GM21367 (cell line): ENCODE measurements around the gene PPP2R2B.

ENCODE experiments used
- ATAC-seq: cut with Tn5 transposase; IDR thresholded peaks from one replicate; pipeline ENCODE4 v1.9.1; 2021; ENCODE audit not compliant: unreplicated experiment

Gene PPP2R2B

DNA sequence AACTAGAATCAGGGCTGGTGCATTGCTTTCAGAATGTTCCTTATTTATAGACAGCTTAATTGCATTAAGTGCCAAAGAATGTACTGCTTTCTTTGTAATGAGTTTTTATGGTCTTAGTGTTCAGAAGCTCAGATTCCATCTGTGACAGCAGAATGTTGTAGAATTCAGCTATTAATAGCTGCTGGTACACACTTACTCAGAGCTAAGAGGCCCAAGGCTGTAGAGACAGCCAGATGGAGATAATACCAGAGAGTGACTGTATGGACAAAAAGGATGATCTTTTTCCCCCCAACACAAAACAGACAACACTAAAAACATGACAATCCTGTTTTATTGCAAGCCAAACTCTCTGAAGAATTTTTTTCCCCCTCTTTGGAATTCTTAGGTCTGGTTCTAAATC is 50.2 kb downstream of the PPP2R2B start:
- ATAC-seq, result no peak

DNA sequence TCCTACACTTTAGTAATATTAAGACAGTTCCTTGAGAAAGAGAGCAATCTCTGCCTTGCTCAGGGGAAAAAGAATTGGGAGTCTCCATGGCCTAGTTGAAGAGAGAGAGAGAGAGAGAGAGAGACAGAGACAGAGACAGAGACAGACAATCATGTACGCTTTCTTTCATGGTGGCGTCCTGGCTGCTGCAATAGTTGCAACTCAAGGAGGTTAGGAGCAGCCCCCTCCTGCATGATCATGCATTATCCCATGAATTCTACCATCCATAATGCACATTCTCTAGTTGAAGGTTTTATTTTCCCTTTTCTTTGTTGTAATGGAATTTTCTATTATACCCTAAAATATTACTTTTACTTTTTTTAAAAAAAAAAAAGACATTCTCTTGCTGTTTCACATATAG is 50.7 kb downstream of the PPP2R2B start:
- no peak for ATAC-seq

DNA sequence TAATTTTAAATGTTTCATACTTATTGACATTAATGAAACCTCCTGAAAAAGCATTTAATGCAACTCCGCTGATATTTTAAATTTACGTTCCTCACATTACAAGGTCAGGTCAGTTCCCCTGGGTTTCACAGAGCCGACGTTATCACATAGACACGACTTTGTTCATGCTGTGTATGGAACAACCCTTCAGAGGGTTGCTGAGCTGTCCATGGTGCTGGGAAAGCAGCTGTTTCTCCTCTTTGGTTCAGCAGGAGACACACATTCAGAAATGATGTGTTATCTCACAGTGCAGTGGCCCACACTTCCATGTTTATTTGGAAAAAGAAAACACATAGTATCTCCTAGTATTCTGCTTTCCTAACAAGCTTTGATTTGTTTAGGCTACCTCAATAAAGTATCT is 53.5 kb downstream of the PPP2R2B start:
- no peak for ATAC-seq

DNA sequence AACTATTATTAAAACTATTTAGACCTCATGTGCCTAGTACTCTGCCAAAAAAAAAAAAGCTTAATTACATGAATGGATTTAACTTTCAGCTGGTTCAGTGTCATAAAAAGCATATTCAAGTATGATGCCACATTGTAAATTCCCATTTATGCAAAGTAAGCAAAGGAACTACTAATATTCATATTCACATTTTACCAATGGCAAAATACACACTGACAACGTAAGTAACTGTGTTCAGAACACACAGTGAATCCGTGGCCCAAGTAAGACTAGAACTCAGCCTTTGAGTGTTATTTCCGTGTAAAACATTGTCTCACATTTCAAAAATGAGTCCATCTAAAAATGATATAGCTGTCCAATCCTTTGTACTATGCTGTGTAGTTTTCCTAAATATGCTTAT is 56.8 kb downstream of the PPP2R2B start:
- no peak for ATAC-seq

DNA sequence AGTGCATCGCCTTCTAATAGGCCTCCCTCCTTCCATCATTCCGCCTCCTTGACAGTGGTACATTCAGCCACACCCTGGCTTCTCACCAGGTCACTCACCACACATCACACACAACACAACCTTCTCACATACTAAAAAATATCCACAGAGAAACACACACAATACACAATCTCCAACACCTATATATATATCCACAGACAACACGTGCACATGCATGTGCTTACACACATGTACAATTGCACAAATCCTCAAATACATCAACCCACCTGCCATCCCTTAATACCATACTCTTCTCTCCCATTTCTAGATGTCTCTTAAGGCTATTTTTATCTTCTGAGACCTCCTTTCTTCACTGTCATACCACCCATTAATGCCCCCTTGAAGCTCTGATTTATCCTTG is 57.6 kb downstream of the PPP2R2B start:
- no peak for ATAC-seq

DNA sequence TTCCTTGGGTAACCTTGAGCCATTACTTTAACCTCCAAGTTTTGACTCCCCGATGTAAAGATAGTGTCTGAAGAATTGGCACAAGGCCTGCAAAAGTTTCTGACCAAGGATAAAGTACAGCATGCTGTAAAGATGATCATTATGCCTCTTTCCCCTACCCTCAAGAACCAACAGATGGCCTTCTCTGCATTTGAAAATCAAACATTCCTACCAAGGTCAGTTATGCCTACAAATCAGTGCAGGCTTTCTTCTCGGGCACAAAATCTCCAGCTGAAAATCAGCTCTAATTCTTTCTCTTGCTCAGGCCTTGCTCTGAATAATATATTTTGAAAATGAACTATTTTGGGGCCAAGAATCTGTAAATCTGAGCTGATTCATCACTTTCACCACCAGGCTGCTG is 59.7 kb downstream of the PPP2R2B start:
- ATAC-seq, result no peak

DNA sequence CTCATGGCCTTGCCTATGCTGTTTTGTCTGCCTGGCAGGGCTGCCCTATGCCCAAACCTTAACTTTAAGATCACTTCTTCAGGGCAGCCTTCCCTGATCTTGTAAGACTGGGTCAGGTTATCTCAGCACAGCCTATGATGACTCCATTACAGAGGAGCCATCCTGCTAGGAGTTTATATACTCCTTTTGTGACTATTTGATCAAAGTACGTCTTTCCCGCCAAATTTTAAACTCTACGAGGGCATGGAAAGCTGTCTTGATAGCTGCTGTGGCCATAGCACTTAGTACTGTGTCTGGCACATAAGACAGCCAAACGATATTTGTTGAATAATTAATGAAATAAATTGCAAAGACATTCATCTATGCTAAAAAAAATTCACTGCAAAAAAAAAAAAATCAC is 60.6 kb downstream of the PPP2R2B start:
- no peak for ATAC-seq

DNA sequence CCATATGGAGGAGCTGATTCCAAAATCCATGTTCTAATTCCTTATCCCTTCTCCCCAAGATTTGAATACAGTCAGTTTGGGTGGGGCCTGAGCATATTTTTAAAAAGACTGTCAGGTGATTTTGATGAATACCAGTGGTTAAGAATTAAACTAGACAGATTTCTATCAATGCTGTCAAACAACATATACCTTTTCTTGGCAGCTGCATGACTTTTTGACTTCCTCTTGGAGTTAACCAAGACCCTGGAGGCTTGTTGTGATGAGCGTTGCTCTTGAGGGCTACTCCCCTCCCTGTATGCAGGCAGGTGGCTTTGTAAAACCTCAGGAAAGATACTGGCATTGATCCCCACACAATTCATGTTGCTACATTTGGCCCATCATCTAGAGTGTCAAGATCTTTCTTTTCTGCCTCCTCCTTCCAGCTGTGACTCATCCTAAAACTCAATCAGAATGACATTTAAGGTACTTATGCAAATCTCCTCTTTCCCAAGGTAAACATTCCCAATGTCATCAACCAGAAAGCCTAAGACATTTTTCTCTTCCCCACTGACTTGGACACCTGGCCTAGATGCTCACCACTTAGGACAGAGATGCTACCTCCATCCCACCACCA is 61.7 kb downstream of the PPP2R2B start:
- no peak for ATAC-seq

DNA sequence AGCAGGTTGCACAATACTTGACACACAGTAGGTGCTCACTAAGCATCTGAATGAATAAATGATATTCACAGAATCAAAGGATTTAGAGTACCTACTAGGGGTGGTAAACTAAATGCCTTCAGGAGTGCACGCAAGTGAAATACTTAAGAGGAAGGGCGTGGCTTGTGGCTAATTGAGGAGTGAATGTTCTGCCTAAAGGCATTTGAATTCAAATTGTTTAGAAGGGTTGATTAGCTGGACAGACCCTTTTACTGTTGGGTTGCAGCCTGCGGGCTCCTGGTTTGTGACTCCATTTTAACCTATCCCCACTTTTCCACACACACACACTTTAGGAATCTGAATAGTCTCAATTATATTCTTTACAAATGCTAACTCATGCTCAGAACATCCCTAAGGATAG is 63.1 kb downstream of the PPP2R2B start:
- ATAC-seq, result no peak

DNA sequence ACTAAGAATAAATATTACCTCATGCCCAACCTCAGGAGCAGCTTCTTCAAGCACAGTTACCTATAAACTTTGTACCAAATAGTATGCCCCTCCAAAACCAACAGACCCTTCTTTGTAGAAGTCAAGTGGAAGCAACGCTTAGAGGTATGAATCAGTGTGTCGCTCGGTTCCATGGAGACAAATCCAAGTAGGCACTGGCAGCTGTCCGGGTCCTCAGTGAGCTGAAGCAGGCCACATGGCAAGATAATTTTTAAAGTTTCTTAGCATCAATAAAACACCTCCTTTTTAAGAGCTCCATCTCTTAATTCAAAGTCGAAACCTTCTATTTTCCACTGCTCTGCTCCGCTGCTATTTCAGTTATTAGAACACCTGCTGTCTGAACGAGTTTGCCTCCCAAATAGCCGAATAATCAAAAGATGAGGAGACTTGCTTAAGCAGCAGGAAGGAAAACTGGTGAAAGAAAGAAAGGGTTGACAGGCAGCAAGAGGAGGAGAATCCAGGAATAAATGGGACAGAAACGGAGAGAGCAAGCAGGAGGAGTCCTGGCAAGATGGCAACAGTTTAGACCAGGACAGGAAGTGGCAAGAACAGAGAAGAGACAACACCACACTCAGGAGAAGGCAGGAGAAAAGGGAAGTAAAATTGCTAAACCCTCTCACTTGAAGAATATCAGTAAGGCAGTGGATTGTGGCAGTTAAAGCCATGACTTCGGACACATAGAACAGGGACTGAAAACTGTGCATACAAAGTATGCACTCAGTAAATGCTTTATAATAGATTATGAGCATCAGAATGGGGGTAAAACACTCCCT is 65.0 kb downstream of the PPP2R2B start:
- no peak for ATAC-seq

DNA sequence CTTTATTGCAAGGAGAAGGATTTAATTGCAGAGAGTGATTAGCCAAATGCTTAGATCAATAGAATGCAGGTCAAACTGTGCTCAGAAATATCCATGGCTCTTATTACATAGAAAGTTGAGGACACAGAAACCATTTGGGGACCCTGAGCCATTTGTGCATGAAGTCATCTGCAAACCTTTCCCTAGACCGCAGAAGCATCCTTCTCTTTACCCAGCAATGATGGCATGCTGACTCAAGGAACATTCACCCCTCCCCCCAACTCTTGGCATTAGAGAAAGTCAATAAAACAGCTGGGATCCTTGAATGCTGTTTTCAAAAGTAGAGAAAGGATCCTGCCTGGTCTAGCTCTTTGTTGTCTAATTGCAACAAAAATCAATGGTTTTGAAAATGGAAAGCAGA is 73.5 kb downstream of the PPP2R2B start:
- ATAC-seq, result no peak

DNA sequence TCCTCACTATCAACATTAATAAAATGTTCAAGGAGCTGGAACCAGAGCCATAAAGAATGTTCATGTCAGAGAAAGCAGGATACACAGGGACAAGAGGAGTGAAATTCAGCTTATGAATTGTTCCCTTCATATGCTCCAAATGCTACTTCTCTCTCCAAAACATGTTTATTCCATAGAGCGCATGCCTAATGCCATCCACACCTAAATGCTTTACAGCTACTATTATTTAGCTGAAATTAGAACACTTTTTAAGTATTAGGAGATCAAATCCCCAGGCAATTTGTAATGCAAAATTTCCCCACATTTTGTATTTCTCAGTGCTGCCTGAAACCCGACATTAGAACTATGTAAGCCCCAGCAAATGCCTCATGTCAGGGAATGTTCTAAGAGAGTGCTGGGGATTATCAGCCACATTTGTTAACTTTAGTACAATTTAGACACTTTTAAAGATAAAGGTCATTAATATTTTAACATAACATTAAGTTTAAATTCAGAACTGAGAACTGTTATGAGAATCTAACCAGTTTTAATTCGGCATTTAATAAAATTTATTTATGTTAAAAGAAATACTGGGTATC is 75.5 kb downstream of the PPP2R2B start:
- no peak for ATAC-seq

DNA sequence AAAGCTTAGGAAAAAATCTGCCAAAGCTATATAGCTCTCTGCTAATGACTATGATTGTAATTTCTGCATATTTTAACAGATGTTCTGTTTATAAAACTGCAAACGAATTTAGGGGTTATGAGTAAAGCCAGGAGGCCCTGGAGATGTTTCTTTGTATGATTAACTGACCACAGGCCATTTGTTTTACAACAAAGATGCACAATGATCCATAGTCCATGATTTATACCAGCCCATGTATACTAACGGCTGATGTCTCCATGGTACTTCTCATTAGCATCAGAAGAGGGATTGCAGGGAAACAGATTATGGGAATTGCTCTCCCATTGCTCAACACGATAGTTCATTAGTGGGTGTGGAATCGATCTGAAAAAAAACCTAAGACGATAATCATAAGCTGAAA is 78.9 kb downstream of the PPP2R2B start:
- no peak for ATAC-seq

DNA sequence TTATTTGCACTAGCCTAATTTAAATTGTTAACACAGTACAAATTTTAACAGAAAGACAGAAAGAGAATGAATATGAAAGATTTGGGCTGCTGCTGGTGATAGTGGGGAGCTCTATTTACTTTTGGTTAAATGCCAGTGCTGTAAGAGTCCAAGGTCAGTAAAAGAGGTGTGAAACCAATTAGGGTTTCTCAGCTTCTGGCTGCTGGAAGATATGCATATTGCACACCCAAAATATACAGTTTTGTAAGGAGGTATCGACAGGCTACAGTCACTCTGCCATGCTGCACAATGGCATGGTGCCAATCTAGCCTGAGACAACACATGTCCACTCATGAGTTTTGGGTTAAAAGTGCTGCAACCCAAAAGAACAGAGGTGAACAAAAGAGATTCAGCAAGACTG is 79.3 kb downstream of the PPP2R2B start:
- no peak for ATAC-seq

DNA sequence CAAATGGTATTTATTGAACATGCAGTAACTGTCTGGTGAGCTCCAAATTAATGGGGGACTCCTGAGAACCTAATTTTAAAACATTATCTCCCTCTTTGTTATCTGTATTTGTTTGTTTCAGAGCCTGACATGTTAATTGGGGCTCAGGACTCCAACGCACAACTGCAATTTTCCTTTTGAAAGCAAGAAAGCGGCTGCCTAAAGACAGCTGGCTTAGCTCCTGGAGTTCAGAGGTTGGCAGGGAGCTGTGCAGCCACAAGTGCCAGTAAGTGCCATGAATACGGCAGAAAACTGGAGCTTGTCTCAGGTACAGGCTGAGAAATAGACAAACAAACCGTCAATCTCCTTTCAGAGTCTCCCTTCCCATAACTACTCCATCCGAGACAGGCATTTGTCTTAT is 80.9 kb downstream of the PPP2R2B start:
- no peak for ATAC-seq

DNA sequence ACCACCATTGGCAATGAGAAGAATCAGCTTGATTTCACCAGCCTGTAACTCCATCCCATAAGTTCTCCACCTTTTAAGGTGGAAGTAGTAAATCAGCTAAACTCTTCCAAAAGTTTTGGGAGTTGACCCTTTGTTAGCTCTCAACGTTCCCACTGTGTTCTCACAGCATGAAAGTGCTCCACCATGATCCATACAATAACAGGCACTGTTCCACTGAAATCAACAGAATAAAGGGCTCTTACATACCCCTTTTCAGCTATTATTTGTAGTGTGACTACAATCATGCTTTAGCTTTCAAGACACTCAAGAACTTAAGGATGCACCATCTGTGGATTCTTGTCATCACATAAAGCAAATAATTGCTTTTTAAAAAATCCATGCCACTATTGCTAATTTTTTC is 81.6 kb downstream of the PPP2R2B start:
- ATAC-seq, result no peak

DNA sequence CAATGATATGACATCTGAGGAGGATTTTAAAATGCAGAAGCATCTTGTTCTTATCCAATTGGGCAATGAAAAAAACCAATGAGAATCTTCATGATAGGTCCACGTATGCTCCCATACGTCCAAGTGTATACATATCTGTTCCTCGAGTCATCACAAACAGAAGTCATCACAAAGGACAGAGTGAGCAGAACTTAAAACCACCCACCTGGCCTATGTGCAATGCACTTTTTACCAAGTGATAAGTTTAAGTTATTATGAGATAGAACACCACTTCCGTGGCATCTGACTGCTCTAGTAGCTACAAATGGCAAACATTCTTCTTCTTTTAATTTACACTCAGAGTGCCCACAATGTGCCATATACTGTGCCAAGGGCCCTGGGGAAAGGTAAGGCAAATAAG is 82.4 kb downstream of the PPP2R2B start:
- no peak for ATAC-seq

DNA sequence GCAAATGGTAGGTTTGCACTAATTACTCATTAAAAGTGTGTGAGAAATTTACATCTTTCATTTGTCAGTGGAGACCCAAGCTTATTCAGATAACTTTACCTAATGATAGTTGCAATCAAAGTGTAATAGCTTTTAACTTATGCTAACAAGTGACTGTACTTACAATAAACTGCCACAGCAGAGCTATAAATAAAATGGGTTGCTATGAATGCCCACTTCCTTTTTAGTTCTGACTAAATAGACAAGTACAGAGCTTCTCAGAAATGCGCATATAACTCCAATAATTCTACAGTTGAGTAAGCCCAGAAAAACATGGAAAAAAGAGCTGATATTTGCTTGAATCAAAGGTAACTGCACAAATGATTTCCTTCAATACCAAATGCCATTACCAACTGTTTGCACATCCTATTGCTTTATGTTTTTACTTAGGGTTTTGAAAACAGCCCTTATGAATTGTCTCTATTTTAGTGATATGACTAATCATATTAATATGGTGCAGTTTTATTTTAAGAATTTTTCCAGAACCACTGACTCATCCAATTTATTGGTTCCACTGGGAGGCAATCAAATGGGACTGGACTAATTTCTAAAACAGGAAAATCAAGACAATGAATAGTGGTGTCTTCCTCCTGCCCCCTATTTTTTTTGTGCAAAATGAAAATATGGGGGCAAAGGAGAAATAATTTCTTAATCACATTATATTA is 84.1 kb downstream of the PPP2R2B start:
- no peak for ATAC-seq

DNA sequence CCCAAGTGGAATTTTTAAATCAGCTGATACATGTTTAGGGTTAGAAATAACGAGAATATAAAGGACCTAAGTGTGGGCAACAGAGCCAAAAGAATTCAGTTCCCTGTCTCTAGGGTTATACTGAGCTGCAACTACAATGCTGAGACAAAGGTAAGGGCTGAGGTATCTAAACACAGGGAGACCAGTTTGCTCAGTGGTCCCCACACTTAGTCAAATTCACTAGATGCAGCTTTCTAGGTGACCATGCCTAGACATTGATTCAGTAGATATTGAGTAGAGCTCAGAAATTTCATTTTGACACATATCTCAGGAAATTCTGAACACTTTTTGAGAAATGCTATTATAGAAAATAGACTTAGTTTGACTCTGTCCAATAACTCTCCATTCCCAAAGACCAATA is 84.8 kb downstream of the PPP2R2B start:
- no peak for ATAC-seq

DNA sequence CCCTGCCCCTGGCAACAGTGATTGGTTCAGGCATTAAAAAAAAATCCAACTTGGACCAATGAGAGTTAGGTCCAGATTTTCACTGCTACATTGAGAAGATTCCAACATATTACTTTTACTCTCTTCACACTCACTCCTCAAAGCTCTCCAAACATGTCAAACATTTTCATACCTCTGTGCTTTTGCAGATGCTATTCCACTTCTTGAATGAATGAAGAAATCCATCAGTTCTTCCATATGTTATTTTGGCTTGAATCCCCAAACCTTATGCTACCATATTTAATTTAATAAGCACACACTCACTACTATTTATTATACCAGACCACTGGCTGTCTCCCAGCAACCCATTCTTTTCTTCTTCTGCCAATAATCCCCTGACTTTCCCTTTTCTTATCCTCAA is 87.1 kb downstream of the PPP2R2B start:
- no peak for ATAC-seq

DNA sequence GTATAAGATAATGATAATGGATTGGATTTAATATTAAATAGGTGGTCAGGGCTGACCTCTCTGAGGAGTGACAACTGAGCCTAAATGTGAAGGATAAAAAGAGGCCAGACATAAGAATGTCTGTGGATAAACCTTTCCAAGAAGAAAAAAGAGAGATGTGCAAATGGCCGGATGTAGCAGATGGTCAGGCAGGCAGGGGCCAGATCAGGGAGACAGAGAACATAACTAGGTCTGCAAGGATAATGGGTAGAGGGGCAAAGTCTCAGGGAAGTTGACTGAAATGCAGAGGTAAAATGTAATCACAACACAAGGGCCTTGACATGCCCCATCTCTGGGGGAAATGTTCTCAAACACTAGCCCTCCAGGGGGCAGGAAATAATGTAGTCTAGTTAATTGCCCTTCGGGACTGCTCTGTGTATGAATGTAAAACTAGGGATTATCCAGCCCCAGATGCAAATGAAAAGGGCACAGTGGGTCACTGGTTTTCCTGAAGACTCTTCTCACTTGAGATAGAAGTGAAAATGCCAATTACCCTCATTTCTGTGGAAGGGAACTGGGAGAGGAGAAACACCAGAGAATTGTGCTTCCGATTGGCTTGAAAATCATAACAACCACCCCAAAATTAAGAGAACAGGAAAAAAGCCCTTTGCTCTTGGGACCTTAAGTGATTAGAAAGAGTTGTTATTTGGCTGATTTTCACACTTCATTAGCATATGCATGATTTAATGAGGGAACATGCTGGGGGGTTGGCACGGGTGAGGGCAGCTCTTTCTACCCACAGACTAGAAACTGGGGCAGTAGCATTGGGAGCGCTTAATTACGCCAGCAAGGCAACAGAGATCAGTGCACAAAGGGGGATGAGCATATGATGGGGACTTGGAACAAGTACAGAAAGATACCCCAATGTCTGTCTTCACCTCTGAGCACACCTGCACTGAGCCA is 88.6 kb downstream of the PPP2R2B start:
- ATAC-seq, result no peak
